ENCODE measurements around the gene SYMPK.

The SYMPK gene

GRCh38 chr19:45848922-45849321, 14.0 kb downstream of the SYMPK start:
- peak in 1 of 2 experiments; percentile 18 for DNase-seq (ENCODE audit: low read depth in 1 of 2, low spot score in 1 of 2)
- no peak for TF ChIP-seq REST (IDR thresholded peaks at IDR 0.05; ENCODE audit: insufficient replicate concordance, low read depth)
- Histone ChIP-seq H3K27me3 (ENCODE audit: insufficient read depth, poor library complexity, severe bottlenecking) (no peaks in the 10 kb centered on the region), H3K27ac (replicated peaks) (no peak overlapping the region), H3K4me3 (replicated peaks; ENCODE audit: insufficient read depth, low read length) (no peak overlapping the region)

GRCh38 chr19:45847663-45848062, 15.3 kb downstream of the SYMPK start:
- DNase-seq (ENCODE audit: low read depth in 1 of 2, low spot score in 1 of 2) = no peak
- Histone ChIP-seq H3K27ac (replicated peaks) (no peak overlapping the region), H3K27me3 (ENCODE audit: insufficient read depth, poor library complexity, severe bottlenecking) (no peaks in the 10 kb centered on the region), H3K4me3 (replicated peaks; ENCODE audit: insufficient read depth, low read length) (no peak overlapping the region)
- no peak for TF ChIP-seq SPI1 (IDR thresholded peaks at IDR 0.05; ENCODE audit: borderline replicate concordance, low read depth)
- TF ChIP-seq REST (IDR thresholded peaks at IDR 0.05; ENCODE audit: insufficient replicate concordance, low read depth) = no peak
- no peak for TF ChIP-seq CTCF (IDR thresholded peaks at IDR 0.05; ENCODE audit: insufficient read depth, low read length)
- no peak for TF ChIP-seq GABPA (IDR thresholded peaks at IDR 0.05; ENCODE audit: low read depth)
- no peak for TF ChIP-seq POLR2AphosphoS5 (IDR thresholded peaks at IDR 0.05; ENCODE audit: low read depth)

GRCh38 chr19:45842198-45842597, 20.7 kb downstream of the SYMPK start:
- no peak for DNase-seq (ENCODE audit: low read depth in 1 of 2, low spot score in 1 of 2)
- TF ChIP-seq CTCF (IDR thresholded peaks at IDR 0.05; ENCODE audit: insufficient read depth, low read length) (no peak), SPI1 (IDR thresholded peaks at IDR 0.05; ENCODE audit: borderline replicate concordance, low read depth) (no peak), POLR2AphosphoS5 (IDR thresholded peaks at IDR 0.05; ENCODE audit: low read depth) (no peak), REST (IDR thresholded peaks at IDR 0.05; ENCODE audit: insufficient replicate concordance, low read depth) (no peak), GABPA (IDR thresholded peaks at IDR 0.05; ENCODE audit: low read depth) (no peak)
- no peak overlapping the region for H3K27ac ChIP-seq (replicated peaks)
- H3K4me3 ChIP-seq (replicated peaks; ENCODE audit: insufficient read depth, low read length) = no peak overlapping the region
- H3K27me3 ChIP-seq (ENCODE audit: insufficient read depth, poor library complexity, severe bottlenecking) = no peaks in the 10 kb centered on the region

GRCh38 chr19:45834970-45835369, 28.0 kb downstream of the SYMPK start:
- Histone ChIP-seq H3K4me3 (replicated peaks; ENCODE audit: insufficient read depth, low read length) (no peak overlapping the region), H3K27me3 (ENCODE audit: insufficient read depth, poor library complexity, severe bottlenecking) (no peaks in the 10 kb centered on the region), H3K27ac (replicated peaks) (no peak overlapping the region)
- no peak for DNase-seq (ENCODE audit: low read depth in 1 of 2, low spot score in 1 of 2)
- TF ChIP-seq GABPA (IDR thresholded peaks at IDR 0.05; ENCODE audit: low read depth) = no peak
- no peak for TF ChIP-seq SPI1 (IDR thresholded peaks at IDR 0.05; ENCODE audit: borderline replicate concordance, low read depth)
- no peak for TF ChIP-seq CTCF (IDR thresholded peaks at IDR 0.05; ENCODE audit: insufficient read depth, low read length)
- no peak for TF ChIP-seq POLR2AphosphoS5 (IDR thresholded peaks at IDR 0.05; ENCODE audit: low read depth)
- no peak for TF ChIP-seq REST (IDR thresholded peaks at IDR 0.05; ENCODE audit: insufficient replicate concordance, low read depth)

All from HL-60 (cell line).